ENCODE data around the gene QARS1.

Gene QARS1

DNA sequence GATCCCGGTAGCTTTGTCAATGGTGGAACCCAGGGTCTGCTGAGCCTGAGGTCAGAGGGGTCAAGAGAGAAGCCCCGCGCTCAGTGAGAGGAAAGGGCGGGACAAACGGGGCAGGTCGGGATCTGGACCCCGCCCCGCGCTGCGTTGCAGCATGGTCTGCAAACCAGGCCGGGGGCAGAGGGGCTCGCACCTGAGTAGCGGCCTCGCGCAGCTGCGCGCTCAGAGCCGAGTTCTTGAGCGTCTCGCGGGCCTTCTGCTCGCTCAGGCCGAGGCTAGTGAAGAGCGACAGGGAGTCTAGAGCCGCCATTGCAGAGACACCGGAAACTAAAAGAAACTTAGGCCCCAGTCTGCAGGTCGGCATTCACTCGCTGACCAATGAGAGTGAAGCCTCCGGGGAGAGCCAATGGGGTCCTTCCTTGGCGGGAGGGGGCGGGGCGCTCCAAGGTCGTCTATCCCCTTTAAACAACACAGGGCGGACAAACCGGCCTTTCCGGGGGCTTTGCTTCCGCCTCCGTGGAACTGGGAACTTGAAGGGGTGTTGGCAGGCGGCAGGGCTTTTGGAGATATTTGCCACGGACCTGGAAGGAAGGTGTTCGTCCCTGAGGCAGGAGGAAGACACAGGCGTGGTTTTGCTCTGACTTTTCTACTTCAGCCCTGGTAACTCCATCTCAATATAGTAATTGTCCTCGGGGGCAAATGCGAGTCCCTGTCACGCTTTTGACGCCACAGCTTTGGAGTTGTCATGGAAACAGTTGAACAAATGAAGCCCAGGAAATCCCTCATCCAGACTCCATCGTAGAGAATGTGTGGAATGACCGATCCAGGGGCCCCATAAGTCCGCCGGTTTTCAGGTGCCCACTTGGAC lies at the start of gene QARS1:
Gene QARS1, minus strand, starts transcription at position 331 of the 865 bp plus-strand sequence. Its CDS starts 24 bp downstream, at position 307.
- peak; percentile 93 for DNase-seq (ENCODE audit: low read depth)

DNA sequence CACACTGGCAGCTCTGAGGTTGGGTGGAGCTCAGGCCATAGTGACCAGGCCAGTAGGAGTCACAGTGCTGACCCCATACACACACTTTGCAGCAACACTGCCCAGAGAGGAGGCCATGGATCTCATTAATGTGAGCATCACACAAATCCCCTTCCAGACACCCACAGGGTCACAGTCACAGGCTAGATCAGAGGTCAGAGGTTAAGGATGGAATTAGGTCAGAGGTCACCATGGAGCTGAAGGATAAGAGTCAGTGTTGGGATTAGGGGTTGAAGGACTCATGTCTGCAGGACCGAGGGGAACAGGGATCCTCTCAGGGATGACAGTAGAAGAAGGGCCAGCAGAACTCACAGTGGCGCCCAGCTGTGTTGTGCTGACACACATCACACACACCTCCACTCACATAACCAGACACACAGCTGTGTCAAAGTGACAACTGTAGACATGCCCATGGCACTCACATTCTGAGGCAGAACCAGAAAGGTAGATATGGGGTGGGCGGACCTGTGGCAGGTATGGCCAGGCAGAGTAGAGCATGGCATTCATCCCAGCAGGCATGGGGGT lies 48.9 kb upstream of the QARS1 start:
- DNase-seq (ENCODE audit: low read depth): no peak

- DNase-seq (ENCODE audit: low read depth): no peak
These were observed 47.1 kb upstream of the QARS1 start for GRCh38 chr3:49151610-49152009.

DNA sequence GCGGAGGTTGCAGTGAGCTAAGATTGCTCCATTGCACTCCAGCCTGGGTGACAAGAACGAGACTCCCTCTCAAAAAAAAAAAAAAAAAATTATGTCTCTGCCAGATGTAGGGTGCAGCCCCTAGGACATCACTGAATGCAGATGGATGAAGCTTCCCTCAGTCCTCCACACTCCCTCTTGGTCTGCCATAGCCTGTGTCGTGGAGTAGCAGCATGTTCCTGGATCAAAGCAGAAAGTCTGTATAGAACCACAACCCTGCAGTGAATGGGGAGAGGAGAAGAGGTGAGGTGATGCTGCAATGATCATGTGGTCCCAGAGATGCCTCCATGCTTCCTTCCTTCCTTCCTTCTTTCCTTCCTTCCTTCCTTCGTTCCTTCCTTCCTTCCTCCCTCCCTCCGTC lies 43.6 kb upstream of the QARS1 start:
- no peak for DNase-seq (ENCODE audit: low read depth)

- DNase-seq (ENCODE audit: low read depth): no peak
These were observed 35.5 kb upstream of the QARS1 start for GRCh38 chr3:49140080-49140479.

- peak; percentile 11 for DNase-seq (ENCODE audit: low read depth)
These were observed 30.9 kb upstream of the QARS1 start for GRCh38 chr3:49135499-49135898.

DNA sequence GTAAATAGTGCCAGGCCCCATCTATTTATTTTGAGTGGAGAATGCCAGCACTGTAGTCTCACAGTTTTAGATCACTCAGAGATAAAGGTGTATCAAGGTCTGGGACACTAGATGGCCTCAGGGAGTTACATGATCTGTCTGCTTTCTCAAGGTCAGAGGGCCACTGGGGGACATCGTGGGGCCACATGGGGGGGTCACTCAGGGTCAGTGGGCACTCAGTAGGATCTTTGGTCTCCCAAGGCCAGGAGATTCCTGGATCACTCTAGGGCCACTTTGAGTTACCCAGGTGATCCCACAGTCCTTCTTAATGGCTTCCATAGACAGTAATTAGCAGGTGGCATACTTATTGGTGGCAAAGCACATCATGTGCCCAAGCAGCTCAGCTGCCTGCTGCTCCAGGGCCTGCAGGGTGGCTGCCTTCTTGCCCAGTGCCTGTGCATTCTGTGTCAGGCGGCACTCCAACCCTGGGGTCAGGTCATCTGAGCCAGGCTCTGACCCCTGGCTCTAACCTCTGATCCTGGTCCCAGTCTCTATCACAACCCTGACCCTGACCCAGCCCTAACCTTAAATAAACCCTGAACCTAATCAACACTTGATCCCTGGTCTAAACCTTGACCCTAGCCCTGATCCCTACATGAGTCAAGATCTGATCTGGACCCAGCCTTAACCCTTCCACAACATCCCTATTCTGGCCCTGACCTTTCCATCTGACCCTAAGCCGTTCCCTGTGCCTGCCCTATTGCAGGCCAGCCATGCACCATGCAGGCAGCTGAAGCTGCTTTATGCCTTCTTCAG lies 30.1 kb upstream of the QARS1 start:
- DNase-seq (ENCODE audit: low read depth): no peak

- peak; percentile 90 for DNase-seq (ENCODE audit: low read depth)
These were observed 28.8 kb upstream of the QARS1 start for GRCh38 chr3:49133226-49133951.

- DNase-seq (ENCODE audit: low read depth): peak; percentile 84
These were observed 28.1 kb upstream of the QARS1 start, which contains the start of gene LAMB2 for GRCh38 chr3:49132437-49133225. Gene LAMB2, minus strand, starts transcription at chr3:49133050. Its CDS starts 183 bp downstream, at chr3:49132867.

DNA sequence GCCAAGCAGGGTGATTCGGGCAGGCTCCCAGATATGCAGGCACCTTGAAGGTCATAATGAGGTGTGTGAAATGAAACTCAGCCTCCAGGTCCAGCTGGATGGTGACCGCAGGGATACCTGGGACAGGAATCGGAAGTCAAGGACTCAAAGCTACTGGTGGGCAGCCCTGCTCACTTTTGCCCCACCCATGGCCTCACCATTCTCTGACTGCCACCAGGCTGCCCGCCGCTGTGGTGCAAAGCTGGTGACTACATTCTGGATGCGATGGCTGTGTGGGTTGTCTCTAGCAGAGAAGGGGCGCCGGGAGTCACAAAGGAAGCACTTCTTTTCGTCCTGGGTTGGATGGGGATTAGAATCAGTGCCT lies 27.5 kb upstream of the QARS1 start:
- DNase-seq (ENCODE audit: low read depth): no peak

- no peak for DNase-seq (ENCODE audit: low read depth)
These were observed 27.0 kb upstream of the QARS1 start for GRCh38 chr3:49131576-49131975.

GRCh38 chr3:49131040-49131439 lies 26.5 kb upstream of the QARS1 start:
- no peak for DNase-seq (ENCODE audit: low read depth)

DNA sequence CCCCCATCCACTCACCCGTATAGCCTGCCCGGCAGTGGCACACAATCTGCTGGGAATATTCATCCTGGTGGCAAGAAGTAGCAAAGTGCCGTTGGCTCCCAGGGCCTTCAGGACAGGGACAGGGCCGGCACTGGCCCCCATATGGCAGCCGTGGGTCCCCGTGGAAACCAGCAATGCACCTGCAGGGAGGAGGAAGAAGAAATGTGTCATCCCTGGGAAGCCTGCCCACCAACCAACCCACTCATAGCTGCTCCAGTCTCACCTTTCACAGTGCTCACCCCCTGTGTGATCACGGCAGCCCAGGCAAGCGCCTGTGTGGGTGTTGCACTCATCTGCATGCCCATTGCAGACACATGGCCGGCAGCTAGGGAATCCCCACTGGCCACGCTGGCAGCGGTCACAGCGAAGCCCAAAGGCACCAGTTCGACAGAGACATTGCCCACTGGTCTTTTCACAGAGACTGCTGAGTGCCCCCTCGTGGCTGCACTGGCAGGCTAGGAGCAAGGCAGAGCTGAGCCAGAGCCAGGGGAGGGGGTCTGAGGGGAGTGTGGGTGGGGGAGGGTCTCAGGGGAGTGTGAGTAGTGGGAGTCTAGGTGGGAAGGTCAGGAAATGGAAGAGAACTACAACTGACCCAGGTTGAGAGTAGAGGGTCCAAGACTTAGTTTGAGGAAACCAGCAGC lies 20.6 kb upstream of the QARS1 start:
- no peak for DNase-seq (ENCODE audit: low read depth)

GRCh38 chr3:49124203-49124602 lies 19.6 kb upstream of the QARS1 start:
- no peak for DNase-seq (ENCODE audit: low read depth)

GRCh38 chr3:49123687-49124086 lies 19.1 kb upstream of the QARS1 start:
- DNase-seq (ENCODE audit: low read depth): no peak

GRCh38 chr3:49122886-49123545 lies 18.5 kb upstream of the QARS1 start:
- DNase-seq (ENCODE audit: low read depth): no peak

DNA sequence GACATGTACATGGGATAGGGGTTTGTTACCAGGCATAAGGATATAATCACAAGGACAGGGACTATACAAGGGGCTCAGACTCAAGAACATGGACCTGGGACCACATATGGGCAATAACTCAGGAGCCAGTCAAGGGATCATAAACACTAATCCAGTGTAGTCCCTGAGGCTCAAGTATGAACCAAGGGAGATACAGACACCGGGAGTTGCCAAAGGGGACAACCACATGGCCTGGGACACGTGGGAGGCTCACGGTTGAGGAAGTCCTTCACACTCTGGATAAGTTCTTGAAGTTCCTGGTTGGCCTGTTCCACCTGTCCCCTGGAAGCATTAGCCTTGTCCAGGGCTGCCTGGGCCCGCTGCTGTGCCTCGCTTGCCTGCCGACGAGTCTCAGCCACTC lies 17.9 kb upstream of the QARS1 start:
- DNase-seq (ENCODE audit: low read depth): no peak

GRCh38 chr3:49122022-49122421 lies 17.5 kb upstream of the QARS1 start:
- no peak for DNase-seq (ENCODE audit: low read depth)

GRCh38 chr3:49121132-49121736 lies 16.7 kb upstream of the QARS1 start:
- no peak for DNase-seq (ENCODE audit: low read depth)

Data from ELR (cell line).